H9 (cell line): Measurements from ENCODE around the gene ZER1. TPM values are rescaled to one million over a fixed set of nuclear protein-coding genes. Genes with fewer than 3 reads are reported as not detected.

Experiments used
- DNase-seq: peaks from one replicate; pipeline ENCODE4 v3.0.0-alpha.2; 2017
- H2AFZ ChIP-seq: one replicate; pipeline ENCODE4 v1.6.1; 2013; ENCODE audit warnings: mild to moderate bottlenecking, low read length, control low read depth, moderate library complexity
- H2AK5ac ChIP-seq: 2 replicates; pipeline ENCODE4 v1.6.1; 2013; ENCODE audit warnings: low read length, control low read depth, mixed read lengths; ENCODE audit not compliant: insufficient read length
- H2BK120ac ChIP-seq: one replicate; pipeline ENCODE4 v1.6.1; 2013; ENCODE audit warnings: low read depth, mild to moderate bottlenecking, low read length, control low read depth, inconsistent platforms; ENCODE audit not compliant: poor library complexity, severe bottlenecking
- H2BK12ac ChIP-seq: 2 replicates; pipeline ENCODE4 v1.6.1; 2013; ENCODE audit warnings: low read length, control low read depth, mixed read lengths, low read depth; ENCODE audit not compliant: insufficient read length
- H2BK15ac ChIP-seq: 2 replicates; pipeline ENCODE4 v1.6.1; 2013; ENCODE audit warnings: low read depth, low read length, control low read depth
- H2BK20ac ChIP-seq: one replicate; pipeline ENCODE4 v1.6.1; 2013; ENCODE audit warnings: low read depth, mild to moderate bottlenecking, low read length, control low read depth, inconsistent platforms; ENCODE audit not compliant: poor library complexity, severe bottlenecking
- H2BK5ac ChIP-seq: 2 replicates; pipeline ENCODE4 v1.6.1; 2013; ENCODE audit warnings: low read length, control low read depth, mixed read lengths; ENCODE audit not compliant: insufficient read length
- H3K14ac ChIP-seq: 2 replicates; pipeline ENCODE4 v1.6.1; 2013; ENCODE audit warnings: low read length, control low read depth; ENCODE audit not compliant: insufficient read depth
- H3K18ac ChIP-seq: 2 replicates; pipeline ENCODE4 v1.6.1; 2013; ENCODE audit warnings: low read depth, mild to moderate bottlenecking, mixed read lengths, low read length, control low read depth; ENCODE audit not compliant: insufficient read length
- H3K23ac ChIP-seq: 2 replicates; pipeline ENCODE4 v1.6.1; 2013; ENCODE audit warnings: low read length, control low read depth, mixed read lengths, low read depth; ENCODE audit not compliant: insufficient read length
- H3K23me2 ChIP-seq: 2 replicates; pipeline ENCODE4 v1.6.1; 2013; ENCODE audit warnings: low read depth, mild to moderate bottlenecking, mixed read lengths, low read length, control low read depth; ENCODE audit not compliant: insufficient read length, poor library complexity, severe bottlenecking
- H3K27ac ChIP-seq: 2 replicates; pipeline ENCODE4 v1.5.1; 2013; ENCODE audit warnings: low read length, control low read depth, mixed read lengths, low read depth; ENCODE audit not compliant: insufficient read length
- H3K27me3 ChIP-seq: 2 replicates; pipeline ENCODE4 v1.6.1; 2013; ENCODE audit warnings: low read length, control low read depth, inconsistent platforms; ENCODE audit not compliant: insufficient read depth
- H3K4ac ChIP-seq: 2 replicates; pipeline ENCODE4 v1.6.1; 2013; ENCODE audit warnings: low read depth, mild to moderate bottlenecking, control low read depth, inconsistent platforms, low read length, moderate library complexity
- H3K4me1 ChIP-seq: 2 replicates; pipeline ENCODE4 v1.6.1; 2013; ENCODE audit warnings: low read length, control low read depth, inconsistent platforms; ENCODE audit not compliant: insufficient read depth
- H3K4me2 ChIP-seq: 2 replicates; pipeline ENCODE4 v1.6.1; 2013; ENCODE audit warnings: low read length, control low read depth, mixed read lengths; ENCODE audit not compliant: insufficient read length, insufficient read depth
- H3K56ac ChIP-seq: 2 replicates; pipeline ENCODE4 v1.6.1; 2013; ENCODE audit warnings: low read depth, mild to moderate bottlenecking, mixed read lengths, low read length, control low read depth; ENCODE audit not compliant: insufficient read length
- H3K79me1 ChIP-seq: 2 replicates; pipeline ENCODE4 v1.6.1; 2013; ENCODE audit warnings: low read depth, mild to moderate bottlenecking, moderate library complexity, low read length, control low read depth, inconsistent platforms; ENCODE audit not compliant: insufficient read depth, poor library complexity, severe bottlenecking
- H3K79me2 ChIP-seq: 2 replicates; pipeline ENCODE4 v1.6.1; 2013; ENCODE audit warnings: low read length, control low read depth, inconsistent platforms; ENCODE audit not compliant: insufficient read depth
- H3K9ac ChIP-seq: 2 replicates; pipeline ENCODE4 v1.6.1; 2013; ENCODE audit warnings: low read length, control low read depth, mixed read lengths; ENCODE audit not compliant: insufficient read length; ENCODE audit errors: extremely low read depth
- H3K9me3 ChIP-seq: one replicate; pipeline ENCODE4 v1.6.1; 2013; ENCODE audit warnings: low read depth, low read length, inconsistent platforms; ENCODE audit not compliant: control insufficient read depth
- H3T11ph ChIP-seq: one replicate; pipeline ENCODE4 v1.6.1; 2013; ENCODE audit warnings: mild to moderate bottlenecking, low read length, control low read depth, inconsistent platforms
- H4K20me1 ChIP-seq: one replicate; pipeline ENCODE4 v1.6.1; 2013; ENCODE audit not compliant: control insufficient read depth, insufficient read length, insufficient read depth
- H4K5ac ChIP-seq: 2 replicates; pipeline ENCODE4 v1.6.1; 2013; ENCODE audit warnings: low read depth, mild to moderate bottlenecking, mixed read lengths, low read length, control low read depth; ENCODE audit not compliant: insufficient read length
- H4K8ac ChIP-seq: replicated peaks from 2 replicates; pipeline ENCODE4 v1.6.1; 2013; ENCODE audit warnings: low read length, control low read depth, mixed read lengths, low read depth; ENCODE audit not compliant: insufficient read length
- H4K91ac ChIP-seq: 2 replicates; pipeline ENCODE4 v1.6.1; 2013; ENCODE audit warnings: low read depth, mild to moderate bottlenecking, moderate library complexity, mixed read lengths, low read length, control low read depth; ENCODE audit not compliant: insufficient read length
- H3K27ac Mint-ChIP-seq, 3 experiments: 2 replicates in 2 of 3; 3 replicates in 1 of 3; pipeline ENCODE4 v1.8.0; 2020 to 2021; ENCODE audit warnings: mixed read lengths in 3 of 3, mild to moderate bottlenecking in 1 of 3, moderate library complexity in 1 of 3
- H3K27me3 Mint-ChIP-seq: 2 replicates; pipeline ENCODE4 v1.8.0; 2021; ENCODE audit warnings: low read depth, mild to moderate bottlenecking, moderate library complexity, mixed read lengths
- H3K36me3 Mint-ChIP-seq, 3 experiments: 2 replicates in 2 of 3; 3 replicates in 1 of 3; pipeline ENCODE4 v1.8.0; 2020 to 2021; ENCODE audit warnings: low read depth in 3 of 3, mixed read lengths in 3 of 3; ENCODE audit not compliant: insufficient read depth in 1 of 3
- H3K4me1 Mint-ChIP-seq, 2 experiments: 2 replicates each; pipeline ENCODE4 v1.8.0; 2020; ENCODE audit warnings: mixed read lengths in 2 of 2
- H3K4me3 Mint-ChIP-seq, 2 experiments: 2 replicates in 1 of 2; 3 replicates in 1 of 2; pipeline ENCODE4 v1.8.0; 2020 to 2021; ENCODE audit warnings: mild to moderate bottlenecking in 2 of 2, mixed read lengths in 2 of 2, moderate library complexity in 1 of 2
- H3K9me3 Mint-ChIP-seq, 2 experiments: 2 replicates in 1 of 2; 3 replicates in 1 of 2; pipeline ENCODE4 v1.8.0; 2020; ENCODE audit warnings: mild to moderate bottlenecking in 2 of 2, mixed read lengths in 2 of 2, moderate library complexity in 1 of 2
- WGBS: extraction: QIAGEN DNeasy Blood & Tissue Kit; methylation state at CpG from one replicate; pipeline ENCODE4 v1.1.7; 2013; ENCODE audit warnings: missing lambda C conversion rate, low lambda C conversion rate, mixed read lengths; ENCODE audit not compliant: insufficient read length; ENCODE audit errors: extremely low coverage; 5-methylcytosine and 5-hydroxymethylcytosine counted together
- total RNA-seq: library from RNA; stranded (reverse); gene quantifications from 2 replicates; pipeline ENCODE4 v1.2.1, GENCODE V29; 2021
- TF ChIP-seq, protein P1 (sequence below): fragments of 200-600 bp; sonication (generic); conservative IDR thresholded peaks from 3 replicates; pipeline ENCODE4 v1.8.0; 2021; ENCODE audit warnings: antibody characterized with exemption, mild to moderate bottlenecking

The ZER1 gene
- total RNA-seq, 1 experiment from 2014 or later: 24.2 TPM

DNA sequence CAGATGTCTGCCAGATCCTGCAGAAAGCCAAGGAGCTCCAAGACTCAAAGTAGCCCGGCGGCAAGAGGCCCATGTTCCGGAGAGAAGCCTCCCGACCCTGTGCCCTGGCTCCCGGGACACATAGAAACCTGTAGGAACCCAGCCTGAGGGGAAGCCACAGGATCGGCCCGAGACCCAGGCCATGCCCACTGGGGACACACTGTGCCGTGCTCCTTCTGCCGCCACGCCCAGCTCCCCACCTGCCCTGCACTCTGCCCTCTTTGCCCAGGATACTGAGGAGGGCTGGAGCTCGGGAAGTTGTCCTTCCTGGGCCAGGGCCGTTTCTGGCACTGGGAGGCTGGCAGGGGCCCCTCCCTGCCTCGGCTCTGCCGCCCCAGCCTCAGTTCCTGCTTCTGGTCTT, 36.1 kb upstream of the ZER1 start:
- Histone ChIP-seq H2BK20ac (no peak overlapping the region), H2BK120ac (no peak overlapping the region), H2BK12ac (no peak overlapping the region), H3K18ac (no peak overlapping the region), H3T11ph (no peak overlapping the region), H3K9ac (no peak overlapping the region), H2AFZ (no peak overlapping the region), H3K27me3 (no peaks in the 10 kb centered on the region), H2AK5ac (no peak overlapping the region), H4K5ac (no peak overlapping the region), H3K27ac (no peak overlapping the region), H4K91ac (no peak overlapping the region), H3K23me2 (no peaks in the 10 kb centered on the region), H4K20me1 (no peaks in the 10 kb centered on the region), H2BK15ac (no peak overlapping the region), H3K4me2 (no peak overlapping the region), H2BK5ac (no peak overlapping the region), H3K4me1 (no peaks in the 10 kb centered on the region), H3K4ac (no peak overlapping the region), H3K79me1 (no peaks in the 10 kb centered on the region), H4K8ac (no peak overlapping the region), H3K23ac (no peak overlapping the region), H3K9me3 (no peaks in the 10 kb centered on the region), H3K14ac (no peak overlapping the region), H3K79me2 (no peaks in the 10 kb centered on the region), H3K56ac (no peak overlapping the region)
- Mint-ChIP-seq H3K4me3 (no peak overlapping the region), H3K4me1 (no peaks in the 10 kb centered on the region), H3K9me3 (no peaks in the 10 kb centered on the region), H3K36me3 (peaks cover 2 to 37% (median 34%) of the 10 kb centered on the region in 3 experiments; a peak in 5 of 7 replicates), H3K27me3 (no peaks in the 10 kb centered on the region), H3K27ac (no peak overlapping the region; a peak in 1 of 7 replicates)
- no peak for DNase-seq
- WGBS: no CpG with 5 or more reads among the region's 14 CpGs
- TF ChIP-seq, protein P1, sequence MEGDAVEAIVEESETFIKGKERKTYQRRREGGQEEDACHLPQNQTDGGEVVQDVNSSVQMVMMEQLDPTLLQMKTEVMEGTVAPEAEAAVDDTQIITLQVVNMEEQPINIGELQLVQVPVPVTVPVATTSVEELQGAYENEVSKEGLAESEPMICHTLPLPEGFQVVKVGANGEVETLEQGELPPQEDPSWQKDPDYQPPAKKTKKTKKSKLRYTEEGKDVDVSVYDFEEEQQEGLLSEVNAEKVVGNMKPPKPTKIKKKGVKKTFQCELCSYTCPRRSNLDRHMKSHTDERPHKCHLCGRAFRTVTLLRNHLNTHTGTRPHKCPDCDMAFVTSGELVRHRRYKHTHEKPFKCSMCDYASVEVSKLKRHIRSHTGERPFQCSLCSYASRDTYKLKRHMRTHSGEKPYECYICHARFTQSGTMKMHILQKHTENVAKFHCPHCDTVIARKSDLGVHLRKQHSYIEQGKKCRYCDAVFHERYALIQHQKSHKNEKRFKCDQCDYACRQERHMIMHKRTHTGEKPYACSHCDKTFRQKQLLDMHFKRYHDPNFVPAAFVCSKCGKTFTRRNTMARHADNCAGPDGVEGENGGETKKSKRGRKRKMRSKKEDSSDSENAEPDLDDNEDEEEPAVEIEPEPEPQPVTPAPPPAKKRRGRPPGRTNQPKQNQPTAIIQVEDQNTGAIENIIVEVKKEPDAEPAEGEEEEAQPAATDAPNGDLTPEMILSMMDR: no peak
